ENCODE data around the gene GXYLT2. TPM values are rescaled to one million over a fixed set of nuclear protein-coding genes. Genes with fewer than 3 reads are reported as not detected.

The GXYLT2 gene
- total and polyA plus RNA-seq, 2 of the 13 experiments (the other 11 are each of a cell fraction or from before 2014, with no cell fraction given), result 4.3 to 6.9 TPM

GRCh38 chr3:72973031-72973723, 85.3 kb downstream of the GXYLT2 start (continued):
- TF ChIP-seq KLF6 (CRISPR knock-in tag; IDR thresholded peaks at IDR 0.05), result no peak
- peak; percentile 77 for TF ChIP-seq RCOR2 (CRISPR knock-in tag; IDR thresholded peaks at IDR 0.05)
- TF ChIP-seq ZNF543 (CRISPR knock-in tag; IDR thresholded peaks at IDR 0.05), result 0 out of 2 replicates have a peak, but pooled peaks have one; percentile 45
- no peak for TF ChIP-seq BCLAF1 (IDR thresholded peaks at IDR 0.05)
- TF ChIP-seq IRF9 (CRISPR knock-in tag; IDR thresholded peaks at IDR 0.05; ENCODE audit: borderline replicate concordance), result no peak
- peak; percentile 62 for TF ChIP-seq SALL1 (CRISPR knock-in tag; IDR thresholded peaks at IDR 0.05)
- no peak for TF ChIP-seq RBFOX2 (IDR thresholded peaks at IDR 0.05; ENCODE audit: low read depth, low read length)
- TF ChIP-seq FOXK1 (CRISPR knock-in tag; IDR thresholded peaks at IDR 0.05; ENCODE audit: borderline replicate concordance, low read depth), result no peak
- TF ChIP-seq ZNF550 (CRISPR knock-in tag; IDR thresholded peaks at IDR 0.05; ENCODE audit: borderline replicate concordance), result no peak
- no peak for TF ChIP-seq ZNF282 (IDR thresholded peaks at IDR 0.05; ENCODE audit: partially characterized antibody)
- peak; percentile 92 for TF ChIP-seq TBX2 (CRISPR knock-in tag; IDR thresholded peaks at IDR 0.05; ENCODE audit: borderline replicate concordance)
- TF ChIP-seq ZBTB20 (CRISPR knock-in tag; IDR thresholded peaks at IDR 0.05; ENCODE audit: borderline replicate concordance, low read depth), result no peak
- no peak for TF ChIP-seq ZNF562 (CRISPR knock-in tag; IDR thresholded peaks at IDR 0.05; ENCODE audit: borderline replicate concordance)
- no peak for TF ChIP-seq PRMT3 (CRISPR knock-in tag; IDR thresholded peaks at IDR 0.05; ENCODE audit: borderline replicate concordance, low read depth)
- TF ChIP-seq MIXL1 (CRISPR knock-in tag; IDR thresholded peaks at IDR 0.05), result no peak
- TF ChIP-seq PATZ1 (CRISPR knock-in tag; IDR thresholded peaks at IDR 0.05), result 0 out of 2 replicates have a peak, but pooled peaks have one; percentile 32
- no peak for TF ChIP-seq MXD4 (CRISPR knock-in tag; IDR thresholded peaks at IDR 0.05)
- TF ChIP-seq ELF1 (CRISPR knock-in tag; IDR thresholded peaks at IDR 0.05), result no peak
- no peak for TF ChIP-seq TEAD2 (CRISPR knock-in tag; IDR thresholded peaks at IDR 0.05)
- TF ChIP-seq GMEB2 (CRISPR knock-in tag; IDR thresholded peaks at IDR 0.05; ENCODE audit: low read depth), result no peak
- TF ChIP-seq MTA1 (CRISPR knock-in tag; IDR thresholded peaks at IDR 0.05; ENCODE audit: borderline replicate concordance), result peak; percentile 62; the same call in 1 of the 2 replicates
- TF ChIP-seq ZFP82 (CRISPR knock-in tag; IDR thresholded peaks at IDR 0.05; ENCODE audit: borderline replicate concordance), result no peak

All from HepG2 (cell line).